ENCODE data around the gene SRC.

Gene SRC

GRCh38 chr20:37302981-37303380, 43.0 kb upstream of the SRC start:
- H3K9ac ChIP-seq (ENCODE audit: insufficient read length): no peak overlapping the region
- TF ChIP-seq EZH2 (IDR thresholded peaks at IDR 0.05): no peak
- no peak for TF ChIP-seq FOXP2 (optimal IDR thresholded peaks at IDR 0.05; ENCODE audit: control extremely low read depth, extremely low read length, insufficient read depth)
- TF ChIP-seq POLR2AphosphoS5 (IDR thresholded peaks at IDR 0.05; ENCODE audit: borderline replicate concordance, low read depth, low read length): no peak
- no peak for DNase-seq (ENCODE audit: low read depth, low spot score)
- H3K36me3 ChIP-seq (ENCODE audit: insufficient read depth, low read length): peaks cover 39% of the 10 kb centered on the region
- no peak overlapping the region for H3K27ac ChIP-seq
- no peaks in the 10 kb centered on the region for H3K9me3 ChIP-seq (ENCODE audit: low read depth, low read length)
- H3K4me3 ChIP-seq: no peak overlapping the region

- no peak for DNase-seq (ENCODE audit: low read depth, low spot score)
- Histone ChIP-seq H3K4me3 (no peak overlapping the region), H3K27ac (no peak overlapping the region), H3K9me3 (ENCODE audit: low read depth, low read length) (no peaks in the 10 kb centered on the region), H3K36me3 (ENCODE audit: insufficient read depth, low read length) (peaks cover 36% of the 10 kb centered on the region), H3K9ac (ENCODE audit: insufficient read length) (peak overlapping the region; percentile 22)
- TF ChIP-seq EZH2 (IDR thresholded peaks at IDR 0.05) (no peak), FOXP2 (optimal IDR thresholded peaks at IDR 0.05; ENCODE audit: control extremely low read depth, extremely low read length, insufficient read depth) (no peak), POLR2AphosphoS5 (IDR thresholded peaks at IDR 0.05; ENCODE audit: borderline replicate concordance, low read depth, low read length) (no peak)
Measured at GRCh38 chr20:37303637-37304036, 42.3 kb upstream of the SRC start.

GRCh38 chr20:37305079-37305478, 40.9 kb upstream of the SRC start:
- TF ChIP-seq POLR2AphosphoS5 (IDR thresholded peaks at IDR 0.05; ENCODE audit: borderline replicate concordance, low read depth, low read length) (no peak), FOXP2 (optimal IDR thresholded peaks at IDR 0.05; ENCODE audit: control extremely low read depth, extremely low read length, insufficient read depth) (no peak), EZH2 (IDR thresholded peaks at IDR 0.05) (no peak)
- H3K9me3 ChIP-seq (ENCODE audit: low read depth, low read length): no peaks in the 10 kb centered on the region
- H3K4me3 ChIP-seq: no peak overlapping the region
- peaks cover 30% of the 10 kb centered on the region for H3K36me3 ChIP-seq (ENCODE audit: insufficient read depth, low read length)
- H3K27ac ChIP-seq: no peak overlapping the region
- H3K9ac ChIP-seq (ENCODE audit: insufficient read length): no peak overlapping the region
- no peak for DNase-seq (ENCODE audit: low read depth, low spot score)

- DNase-seq (ENCODE audit: low read depth, low spot score): no peak
- no peaks in the 10 kb centered on the region for H3K9me3 ChIP-seq (ENCODE audit: low read depth, low read length)
- no peak overlapping the region for H3K27ac ChIP-seq
- H3K9ac ChIP-seq (ENCODE audit: insufficient read length): no peak overlapping the region
- H3K4me3 ChIP-seq: no peak overlapping the region
- H3K36me3 ChIP-seq (ENCODE audit: insufficient read depth, low read length): peaks cover 33% of the 10 kb centered on the region
- no peak for TF ChIP-seq EZH2 (IDR thresholded peaks at IDR 0.05)
- no peak for TF ChIP-seq POLR2AphosphoS5 (IDR thresholded peaks at IDR 0.05; ENCODE audit: borderline replicate concordance, low read depth, low read length)
- TF ChIP-seq FOXP2 (optimal IDR thresholded peaks at IDR 0.05; ENCODE audit: control extremely low read depth, extremely low read length, insufficient read depth): no peak
Measured at GRCh38 chr20:37305839-37306238, 40.1 kb upstream of the SRC start.

- no peaks in the 10 kb centered on the region for H3K9me3 ChIP-seq (ENCODE audit: low read depth, low read length)
- no peak for DNase-seq (ENCODE audit: low read depth, low spot score)
- no peak overlapping the region for H3K4me3 ChIP-seq
- H3K36me3 ChIP-seq (ENCODE audit: insufficient read depth, low read length): peaks cover 15% of the 10 kb centered on the region
- no peak overlapping the region for H3K27ac ChIP-seq
- no peak overlapping the region for H3K9ac ChIP-seq (ENCODE audit: insufficient read length)
- TF ChIP-seq FOXP2 (optimal IDR thresholded peaks at IDR 0.05; ENCODE audit: control extremely low read depth, extremely low read length, insufficient read depth) (no peak), EZH2 (IDR thresholded peaks at IDR 0.05) (no peak), POLR2AphosphoS5 (IDR thresholded peaks at IDR 0.05; ENCODE audit: borderline replicate concordance, low read depth, low read length) (no peak)
Measured at GRCh38 chr20:37308086-37309050, 37.6 kb upstream of the SRC start.

- H3K9ac ChIP-seq (ENCODE audit: insufficient read length): no peak overlapping the region
- no peak overlapping the region for H3K4me3 ChIP-seq
- H3K9me3 ChIP-seq (ENCODE audit: low read depth, low read length): no peaks in the 10 kb centered on the region
- H3K27ac ChIP-seq: no peak overlapping the region
- peaks cover 8% of the 10 kb centered on the region for H3K36me3 ChIP-seq (ENCODE audit: insufficient read depth, low read length)
- DNase-seq (ENCODE audit: low read depth, low spot score): no peak
- TF ChIP-seq EZH2 (IDR thresholded peaks at IDR 0.05): no peak
- no peak for TF ChIP-seq FOXP2 (optimal IDR thresholded peaks at IDR 0.05; ENCODE audit: control extremely low read depth, extremely low read length, insufficient read depth)
- TF ChIP-seq POLR2AphosphoS5 (IDR thresholded peaks at IDR 0.05; ENCODE audit: borderline replicate concordance, low read depth, low read length): no peak
Measured at GRCh38 chr20:37309290-37309689, 36.6 kb upstream of the SRC start.

- Histone ChIP-seq H3K4me3 (no peak overlapping the region), H3K9me3 (ENCODE audit: low read depth, low read length) (no peaks in the 10 kb centered on the region), H3K9ac (ENCODE audit: insufficient read length) (no peak overlapping the region), H3K27ac (no peak overlapping the region), H3K36me3 (ENCODE audit: insufficient read depth, low read length) (peaks cover 3% of the 10 kb centered on the region; the same call in 1 of the 2 replicates)
- DNase-seq (ENCODE audit: low read depth, low spot score): no peak
- TF ChIP-seq EZH2 (IDR thresholded peaks at IDR 0.05) (no peak), POLR2AphosphoS5 (IDR thresholded peaks at IDR 0.05; ENCODE audit: borderline replicate concordance, low read depth, low read length) (no peak), FOXP2 (optimal IDR thresholded peaks at IDR 0.05; ENCODE audit: control extremely low read depth, extremely low read length, insufficient read depth) (no peak)
Measured at GRCh38 chr20:37309936-37310590, 35.9 kb upstream of the SRC start.

- no peak for DNase-seq (ENCODE audit: low read depth, low spot score)
- H3K4me3 ChIP-seq: no peak overlapping the region
- no peak overlapping the region for H3K27ac ChIP-seq
- peaks cover 5% of the 10 kb centered on the region; the same call in 1 of the 2 replicates for H3K36me3 ChIP-seq (ENCODE audit: insufficient read depth, low read length)
- H3K9ac ChIP-seq (ENCODE audit: insufficient read length): no peak overlapping the region
- no peaks in the 10 kb centered on the region for H3K9me3 ChIP-seq (ENCODE audit: low read depth, low read length)
- TF ChIP-seq POLR2AphosphoS5 (IDR thresholded peaks at IDR 0.05; ENCODE audit: borderline replicate concordance, low read depth, low read length): no peak
- TF ChIP-seq FOXP2 (optimal IDR thresholded peaks at IDR 0.05; ENCODE audit: control extremely low read depth, extremely low read length, insufficient read depth): no peak
- no peak for TF ChIP-seq EZH2 (IDR thresholded peaks at IDR 0.05)
Measured at GRCh38 chr20:37310951-37311350, 35.0 kb upstream of the SRC start.
